ENCODE measurements around the gene ERC2. TPM values are rescaled to one million over a fixed set of nuclear protein-coding genes. Genes with fewer than 3 reads are reported as not detected.

ERC2 gene
- total RNA-seq, 2 experiments from 2014 or later, result not detected

- no peaks in the 10 kb centered on the region for H3K4me1 Mint-ChIP-seq
- no peaks in the 10 kb centered on the region for H3K27me3 Mint-ChIP-seq
- H3K36me3 Mint-ChIP-seq, result no peaks in the 10 kb centered on the region
- ATAC-seq (ENCODE audit: low read depth) (no peak), DNase-seq (no peak)
- POLR2A ChIA-PET, result no interaction called here
- peaks cover 4% of the 10 kb centered on the region for H3K9me3 Mint-ChIP-seq
- H3K4me3 Mint-ChIP-seq, result no peak overlapping the region
- H3K27ac Mint-ChIP-seq, result no peak overlapping the region
Measured at GRCh38 chr3:56115698-56116097, 352.6 kb downstream of the ERC2 start.

DNA sequence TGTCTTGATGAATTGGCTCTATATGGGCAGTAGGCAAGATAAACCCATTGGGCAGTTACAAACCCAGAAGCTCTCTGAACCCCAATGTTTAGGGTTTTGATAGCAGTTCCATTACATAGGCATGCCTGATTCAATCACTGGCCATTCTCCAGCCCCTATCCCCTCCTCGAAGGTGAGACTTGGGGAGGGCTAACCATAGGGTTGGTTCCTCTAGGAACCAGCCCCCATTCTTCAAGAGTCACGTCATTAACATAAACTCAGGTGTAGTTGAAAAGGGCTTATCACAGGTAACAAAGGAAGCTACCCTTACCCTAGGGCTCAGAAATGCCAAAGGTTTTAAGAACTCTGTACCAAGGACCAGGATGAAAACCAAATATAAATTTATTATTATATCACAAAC, 353.1 kb downstream of the ERC2 start:
- POLR2A ChIA-PET, result no interaction called here
- Mint-ChIP-seq H3K9me3 (peaks cover 4% of the 10 kb centered on the region), H3K27ac (no peak overlapping the region), H3K36me3 (no peaks in the 10 kb centered on the region), H3K4me1 (no peaks in the 10 kb centered on the region), H3K4me3 (no peak overlapping the region), H3K27me3 (no peaks in the 10 kb centered on the region)
- DNase-seq (no peak), ATAC-seq (ENCODE audit: low read depth) (no peak)

- H3K36me3 Mint-ChIP-seq, result no peaks in the 10 kb centered on the region
- POLR2A ChIA-PET, result no interaction called here
- no peak overlapping the region for H3K27ac Mint-ChIP-seq
- H3K4me1 Mint-ChIP-seq, result no peaks in the 10 kb centered on the region
- peaks cover 4% of the 10 kb centered on the region for H3K9me3 Mint-ChIP-seq
- ATAC-seq (ENCODE audit: low read depth), result no peak
- H3K4me3 Mint-ChIP-seq, result no peak overlapping the region
- no peaks in the 10 kb centered on the region for H3K27me3 Mint-ChIP-seq
- DNase-seq, result no peak
Measured at GRCh38 chr3:56113908-56114307, 354.4 kb downstream of the ERC2 start.

DNA sequence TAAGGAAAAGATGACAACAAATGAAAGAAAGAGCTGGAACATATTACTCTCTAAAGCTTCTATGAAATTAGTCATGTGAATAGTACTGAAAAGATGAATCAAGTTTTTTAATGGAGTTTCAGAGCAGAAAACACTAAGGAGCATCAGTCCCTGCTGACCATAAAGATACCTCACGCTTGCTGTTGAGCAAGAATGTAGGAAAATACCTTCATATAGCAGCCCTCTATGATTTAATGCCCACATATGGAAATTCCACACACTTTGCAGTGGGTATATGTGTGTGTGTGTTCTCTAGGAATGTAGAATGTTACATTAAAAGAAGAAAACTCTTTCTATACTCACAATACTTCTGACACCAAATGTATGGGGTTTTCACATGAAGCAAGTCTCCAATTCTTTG, 355.0 kb downstream of the ERC2 start:
- H3K36me3 Mint-ChIP-seq, result no peaks in the 10 kb centered on the region

GRCh38 chr3:56111606-56112304, 356.5 kb downstream of the ERC2 start:
- no peak for DNase-seq
- Mint-ChIP-seq H3K4me1 (no peaks in the 10 kb centered on the region), H3K4me3 (no peak overlapping the region), H3K27ac (no peak overlapping the region), H3K9me3 (peaks cover 4% of the 10 kb centered on the region), H3K27me3 (no peaks in the 10 kb centered on the region), H3K36me3 (no peaks in the 10 kb centered on the region)
- POLR2A ChIA-PET, result no interaction called here
- ATAC-seq (ENCODE audit: low read depth), result no peak

More for the DNA sequence above, 355.0 kb downstream of the ERC2 start:
- Mint-ChIP-seq H3K4me1 (no peaks in the 10 kb centered on the region), H3K27me3 (no peaks in the 10 kb centered on the region), H3K4me3 (no peak overlapping the region), H3K9me3 (peaks cover 4% of the 10 kb centered on the region), H3K27ac (no peak overlapping the region)
- no peak for ATAC-seq (ENCODE audit: low read depth)
- POLR2A ChIA-PET, result no interaction called here
- no peak for DNase-seq

DNA sequence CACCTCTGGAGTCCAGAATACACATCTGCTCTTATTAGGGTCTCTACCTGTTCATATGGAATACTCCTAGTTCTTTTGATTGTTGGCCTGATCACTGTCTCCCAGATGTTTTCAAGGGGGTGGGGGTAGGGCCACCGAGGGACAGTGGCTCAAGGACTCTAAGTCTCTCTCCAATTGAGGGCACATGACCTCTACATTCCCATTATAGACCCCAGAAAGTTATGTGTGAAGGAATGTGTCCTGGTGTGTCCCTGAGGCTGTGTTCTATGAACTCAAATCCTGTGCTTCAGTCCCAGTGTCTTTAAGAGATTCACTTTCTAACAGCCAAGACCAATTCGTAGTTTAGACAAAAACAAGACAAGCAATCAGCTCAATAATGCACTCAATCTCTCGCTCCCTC, 357.4 kb downstream of the ERC2 start:
- no peak overlapping the region for H3K27ac Mint-ChIP-seq
- POLR2A ChIA-PET, result no interaction called here
- ATAC-seq (ENCODE audit: low read depth) (no peak), DNase-seq (no peak)
- H3K27me3 Mint-ChIP-seq, result no peaks in the 10 kb centered on the region
- no peak overlapping the region for H3K4me3 Mint-ChIP-seq
- no peaks in the 10 kb centered on the region for H3K36me3 Mint-ChIP-seq
- H3K4me1 Mint-ChIP-seq, result no peaks in the 10 kb centered on the region
- peaks cover 4% of the 10 kb centered on the region for H3K9me3 Mint-ChIP-seq

DNA sequence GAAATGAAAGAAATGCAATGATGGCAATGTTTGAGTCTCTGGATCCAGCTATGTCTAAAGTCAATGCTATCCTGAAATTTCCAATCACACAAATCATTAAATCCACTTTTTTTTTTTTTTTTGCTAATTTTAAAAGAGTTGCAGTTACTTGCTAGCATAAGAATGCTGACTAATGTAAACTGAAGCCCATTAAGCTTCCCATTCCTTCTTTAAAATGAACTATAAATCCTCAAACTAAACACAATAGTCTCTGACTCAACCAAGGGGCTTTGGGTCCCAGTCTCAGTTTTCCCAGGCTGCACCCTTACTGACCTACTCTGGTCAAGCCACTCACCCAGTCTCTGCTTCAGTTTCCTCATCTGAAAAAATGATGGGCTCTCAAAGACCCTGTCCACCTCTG, 361.1 kb downstream of the ERC2 start:
- no peak overlapping the region for H3K27ac Mint-ChIP-seq
- no peaks in the 10 kb centered on the region for H3K9me3 Mint-ChIP-seq
- no peak for DNase-seq
- no peaks in the 10 kb centered on the region for H3K4me1 Mint-ChIP-seq
- H3K4me3 Mint-ChIP-seq, result no peak overlapping the region
- POLR2A ChIA-PET, result no interaction called here
- H3K36me3 Mint-ChIP-seq, result no peaks in the 10 kb centered on the region
- no peaks in the 10 kb centered on the region for H3K27me3 Mint-ChIP-seq
- no peak for ATAC-seq (ENCODE audit: low read depth)

DNA sequence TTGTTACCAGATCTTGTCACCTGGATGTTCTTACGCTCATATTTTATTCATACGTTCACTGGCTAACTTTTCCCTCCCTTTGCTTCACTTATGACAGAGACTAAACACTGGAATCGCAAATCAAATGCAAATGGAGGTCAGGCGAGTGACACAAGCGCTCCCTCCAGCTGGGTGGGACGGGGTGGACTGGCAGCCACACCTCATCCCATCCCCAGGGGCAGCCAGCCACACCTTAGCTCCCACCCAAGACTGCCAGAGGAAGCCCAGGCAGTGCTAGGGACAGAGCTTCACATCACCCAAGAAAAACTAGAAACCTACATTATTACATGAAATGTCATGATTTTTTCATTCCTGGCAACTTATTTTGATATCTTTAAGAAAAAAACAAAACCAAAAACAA, 366.2 kb downstream of the ERC2 start:
- Mint-ChIP-seq H3K27me3 (no peaks in the 10 kb centered on the region), H3K9me3 (no peaks in the 10 kb centered on the region), H3K36me3 (no peaks in the 10 kb centered on the region), H3K4me3 (no peak overlapping the region), H3K4me1 (no peaks in the 10 kb centered on the region), H3K27ac (no peak overlapping the region)
- ATAC-seq (ENCODE audit: low read depth) (no peak), DNase-seq (no peak)
- POLR2A ChIA-PET, result no interaction called here

DNA sequence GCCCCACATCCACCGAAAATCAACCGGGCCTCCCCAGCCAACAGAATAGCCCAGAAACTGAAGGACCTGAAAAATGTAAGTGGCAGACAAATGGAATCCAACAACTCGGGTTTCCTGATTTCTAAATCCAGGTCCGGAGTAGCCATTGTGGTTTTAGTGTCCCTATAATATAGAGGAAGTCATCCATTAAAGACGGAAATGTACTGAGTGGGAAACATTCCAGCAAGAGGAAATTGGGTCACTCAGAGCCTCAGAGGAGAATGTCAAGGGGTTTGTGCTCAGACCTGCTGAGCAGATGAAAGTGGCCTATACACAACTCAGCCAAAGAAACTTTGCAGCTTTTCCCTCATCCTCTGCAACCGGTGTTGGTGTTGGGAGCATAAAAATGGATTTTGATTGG, 366.7 kb downstream of the ERC2 start:
- Mint-ChIP-seq H3K27ac (no peak overlapping the region), H3K27me3 (no peaks in the 10 kb centered on the region), H3K36me3 (no peaks in the 10 kb centered on the region), H3K9me3 (no peaks in the 10 kb centered on the region), H3K4me3 (no peak overlapping the region), H3K4me1 (no peaks in the 10 kb centered on the region)
- POLR2A ChIA-PET, result no interaction called here
- DNase-seq, result no peak
- no peak for ATAC-seq (ENCODE audit: low read depth)

- no peaks in the 10 kb centered on the region for H3K36me3 Mint-ChIP-seq
- no peak overlapping the region for H3K27ac Mint-ChIP-seq
- ATAC-seq (ENCODE audit: low read depth), result no peak
- H3K27me3 Mint-ChIP-seq, result no peaks in the 10 kb centered on the region
- no peak for DNase-seq
- POLR2A ChIA-PET, result no interaction called here
- H3K4me1 Mint-ChIP-seq, result no peaks in the 10 kb centered on the region
- H3K9me3 Mint-ChIP-seq, result no peaks in the 10 kb centered on the region
- no peak overlapping the region for H3K4me3 Mint-ChIP-seq
Measured at GRCh38 chr3:56096999-56097398, 371.3 kb downstream of the ERC2 start.

- no peaks in the 10 kb centered on the region for H3K4me1 Mint-ChIP-seq
- H3K4me3 Mint-ChIP-seq, result no peak overlapping the region
- H3K9me3 Mint-ChIP-seq, result peaks cover 2% of the 10 kb centered on the region
- ATAC-seq (ENCODE audit: low read depth) (no peak), DNase-seq (no peak)
- H3K27ac Mint-ChIP-seq, result no peak overlapping the region
- H3K36me3 Mint-ChIP-seq, result no peaks in the 10 kb centered on the region
- POLR2A ChIA-PET, result no interaction called here
- no peaks in the 10 kb centered on the region for H3K27me3 Mint-ChIP-seq
Measured at GRCh38 chr3:56094170-56094569, 374.1 kb downstream of the ERC2 start.

DNA sequence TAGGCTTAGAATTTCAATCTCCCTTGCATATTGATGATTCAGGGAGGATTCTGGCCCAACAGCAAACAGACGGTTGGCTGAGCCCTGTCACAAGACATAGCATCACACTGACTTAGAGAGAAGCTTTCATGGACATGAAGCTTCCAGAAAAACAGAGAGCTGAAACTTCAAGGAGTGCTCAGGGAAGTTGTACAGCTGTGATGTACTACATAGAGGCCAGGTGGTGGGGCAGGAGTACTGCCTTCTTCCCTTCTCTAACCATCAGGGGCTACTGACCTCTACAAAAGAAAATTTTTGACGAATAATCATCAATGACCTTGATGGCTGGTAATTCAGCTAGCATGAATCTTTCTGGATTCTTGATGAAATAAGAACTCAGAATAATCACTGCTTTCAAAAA, 378.5 kb downstream of the ERC2 start:
- Mint-ChIP-seq H3K36me3 (no peaks in the 10 kb centered on the region), H3K27ac (no peak overlapping the region), H3K4me3 (no peak overlapping the region), H3K9me3 (peaks cover 2% of the 10 kb centered on the region), H3K4me1 (no peaks in the 10 kb centered on the region), H3K27me3 (no peaks in the 10 kb centered on the region)
- no peak for DNase-seq
- POLR2A ChIA-PET, result no interaction called here
- no peak for ATAC-seq (ENCODE audit: low read depth)

- Mint-ChIP-seq H3K27ac (no peak overlapping the region), H3K27me3 (no peaks in the 10 kb centered on the region), H3K9me3 (peaks cover 2% of the 10 kb centered on the region), H3K4me3 (no peak overlapping the region), H3K36me3 (no peaks in the 10 kb centered on the region), H3K4me1 (no peaks in the 10 kb centered on the region)
- DNase-seq (no peak), ATAC-seq (ENCODE audit: low read depth) (no peak)
- POLR2A ChIA-PET, result no interaction called here
Measured at GRCh38 chr3:56087451-56088053, 380.7 kb downstream of the ERC2 start.

- H3K9me3 Mint-ChIP-seq, result peaks cover 2% of the 10 kb centered on the region
- ATAC-seq (ENCODE audit: low read depth), result no peak
- no peaks in the 10 kb centered on the region for H3K36me3 Mint-ChIP-seq
- no peak overlapping the region for H3K27ac Mint-ChIP-seq
- H3K4me1 Mint-ChIP-seq, result no peaks in the 10 kb centered on the region
- no peaks in the 10 kb centered on the region for H3K27me3 Mint-ChIP-seq
- POLR2A ChIA-PET, result no interaction called here
- DNase-seq, result no peak
- H3K4me3 Mint-ChIP-seq, result no peak overlapping the region
Measured at GRCh38 chr3:56086355-56086754, 381.9 kb downstream of the ERC2 start.

Data from activated naive CD8-positive, alpha-beta T cell treated with anti-CD3 and anti-CD28 coated beads, Interleukin-2, amount 10 ng/mL, durations not matched to agents 7 days and 5 days (primary cell).